Activated T-helper 1 cell treated with anti-CD3 and anti-CD28 coated beads, Interleukin-12 subunit alpha, Interleukin-12 subunit beta, Interleukin-2, Interleukin-4 antibody, amounts not matched to agents 30 ng/mL and 10 ng/mL and 1 ng/mL, durations not matched to agents 14 hours and 24 hours and 36 hours (primary cell): ENCODE measurements around the gene SAP30BP. TPM values are rescaled to one million over a fixed set of nuclear protein-coding genes. Genes with fewer than 3 reads are reported as not detected.
A peak's percentile ranks its signal among the peaks of the same experiment; 100 is the strongest.

Experiments
- DNase-seq: peaks from one replicate; pipeline ENCODE4 v3.0.0; 2021; ENCODE audit warnings: low spot score
- H3K27ac Mint-ChIP-seq: one replicate; pipeline ENCODE4 v1.8.0; 2021; ENCODE audit warnings: mild to moderate bottlenecking, mixed read lengths
- H3K27me3 Mint-ChIP-seq: one replicate; pipeline ENCODE4 v1.8.0; 2022; ENCODE audit warnings: mild to moderate bottlenecking, moderate library complexity, mixed read lengths; ENCODE audit not compliant: insufficient read depth
- H3K36me3 Mint-ChIP-seq: one replicate; pipeline ENCODE4 v1.8.0; 2021; ENCODE audit warnings: low read depth, mixed read lengths
- H3K4me1 Mint-ChIP-seq: one replicate; pipeline ENCODE4 v1.8.0; 2021; ENCODE audit warnings: low read depth, mixed read lengths
- H3K4me3 Mint-ChIP-seq: one replicate; pipeline ENCODE4 v1.8.0; 2021; ENCODE audit warnings: mild to moderate bottlenecking, moderate library complexity, mixed read lengths
- H3K9me3 Mint-ChIP-seq: one replicate; pipeline ENCODE4 v1.8.0; 2021; ENCODE audit warnings: mixed read lengths
- intact Hi-C: fragments of 100-400 bp; cut with micrococcal nuclease; formaldehyde crosslinking; loops from one replicate; pipeline ENCODE4 v1.15.1; 2024
- total RNA-seq: library from RNA; stranded (reverse); gene quantifications from 2 replicates; pipeline ENCODE4 v1.2.3, GENCODE V29; 2022

The SAP30BP gene
- total RNA-seq, 1 donor from 2014 or later, result 113 TPM

DNA sequence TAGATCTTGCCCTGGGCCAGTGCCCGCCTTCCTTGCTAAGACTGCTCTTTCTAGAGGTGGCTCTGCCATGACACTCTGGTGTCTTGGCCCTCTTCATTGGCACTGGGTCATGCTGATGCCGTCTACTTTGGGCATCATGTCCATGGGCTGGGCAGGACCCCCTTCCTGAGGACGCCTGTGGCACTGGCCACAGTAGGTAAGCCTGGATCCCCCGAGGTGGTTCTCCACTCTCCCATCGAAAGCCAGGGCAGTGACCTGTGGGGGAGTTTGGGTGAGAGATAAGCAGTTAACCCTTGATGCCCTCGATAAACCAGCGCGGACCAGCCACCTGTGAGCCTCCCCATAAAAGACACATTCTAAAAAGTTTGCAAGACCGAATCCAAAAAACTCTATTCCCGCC is 34.1 kb downstream of the SAP30BP start:
- Mint-ChIP-seq H3K9me3 (no peaks in the 10 kb centered on the region), H3K4me3 (no peak overlapping the region), H3K27ac (no peak overlapping the region), H3K36me3 (peaks cover 31% of the 10 kb centered on the region), H3K27me3 (no peaks in the 10 kb centered on the region), H3K4me1 (no peaks in the 10 kb centered on the region)
- DNase-seq, result no peak
- intact Hi-C loops, result no loop called here

DNA sequence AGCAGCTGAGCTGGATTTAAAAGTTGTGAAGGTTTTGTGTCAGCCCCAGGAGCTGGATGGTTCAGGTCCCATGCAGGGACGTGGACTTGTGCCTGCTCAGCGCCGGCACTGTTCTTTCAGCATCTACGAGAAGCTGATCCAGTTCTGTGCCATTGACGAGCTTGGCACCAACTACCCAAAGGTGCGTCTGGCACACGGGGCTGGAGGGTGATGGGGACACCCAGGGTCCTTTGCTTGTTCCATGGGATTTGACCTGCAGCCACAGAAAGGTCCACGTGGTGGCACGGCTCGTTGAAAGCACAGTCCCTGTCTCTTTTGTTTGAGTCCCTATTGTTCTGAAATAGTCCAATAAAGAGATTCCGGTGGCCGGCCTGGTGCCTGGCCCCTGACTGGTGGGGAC is 36.1 kb downstream of the SAP30BP start:
- no peak for DNase-seq
- intact Hi-C loops, result no loop called here
- H3K4me1 Mint-ChIP-seq, result no peaks in the 10 kb centered on the region
- no peak overlapping the region for H3K27ac Mint-ChIP-seq
- no peak overlapping the region for H3K4me3 Mint-ChIP-seq
- no peaks in the 10 kb centered on the region for H3K27me3 Mint-ChIP-seq
- H3K9me3 Mint-ChIP-seq, result no peaks in the 10 kb centered on the region
- peaks cover 35% of the 10 kb centered on the region for H3K36me3 Mint-ChIP-seq

- intact Hi-C loops, result no loop called here
- H3K4me1 Mint-ChIP-seq, result no peaks in the 10 kb centered on the region
- H3K4me3 Mint-ChIP-seq, result no peak overlapping the region
Observed at GRCh38 chr17:75703591-75703990, 36.5 kb downstream of the SAP30BP start.

DNA sequence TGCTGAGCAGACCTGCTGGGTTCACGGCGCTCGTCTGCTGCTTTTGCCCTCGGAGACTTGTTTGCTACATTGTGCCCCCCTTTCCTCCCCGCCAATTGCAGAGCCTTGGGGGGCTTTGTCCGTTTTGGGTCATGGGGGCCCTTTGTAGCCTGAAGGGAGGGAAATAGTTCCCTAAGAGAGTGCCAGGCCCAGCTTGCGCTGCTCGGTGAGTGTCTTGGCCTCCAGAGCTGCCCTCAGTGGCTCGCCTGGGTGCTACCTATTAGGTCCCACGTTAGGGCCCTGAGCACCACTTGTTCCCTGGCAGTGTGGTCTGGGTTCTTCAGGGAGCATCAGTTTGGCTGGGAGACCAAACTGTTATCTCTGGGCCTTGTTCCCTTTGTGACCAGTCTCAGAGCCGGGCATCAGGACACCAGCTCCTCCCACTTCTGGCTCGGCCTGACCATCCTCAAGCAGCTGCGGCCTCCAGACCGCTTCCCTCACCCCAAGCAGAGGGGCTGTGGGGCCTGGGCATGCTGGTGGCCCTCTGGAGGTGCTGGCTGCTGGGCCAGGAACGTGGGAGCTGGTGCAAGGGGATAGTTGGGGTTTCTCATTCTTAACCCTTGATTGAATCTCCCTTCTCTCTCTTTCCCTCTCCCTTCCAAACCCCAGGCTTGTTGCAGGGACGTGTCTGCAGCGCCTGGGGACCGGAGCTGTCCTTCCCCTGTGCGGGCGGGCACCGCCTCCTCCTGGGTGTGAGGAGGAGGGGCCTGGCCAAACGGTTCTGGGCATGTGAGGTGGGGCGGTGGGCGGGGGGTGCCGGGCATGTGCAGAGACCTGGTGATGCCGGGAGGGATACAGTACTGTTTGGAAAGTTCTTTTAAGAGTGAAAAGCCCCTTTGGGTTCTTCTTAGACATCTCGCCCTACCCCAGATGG is 38.1 kb downstream of the SAP30BP start:
- H3K9me3 Mint-ChIP-seq, result no peaks in the 10 kb centered on the region
- no peaks in the 10 kb centered on the region for H3K27me3 Mint-ChIP-seq
- H3K4me1 Mint-ChIP-seq, result no peaks in the 10 kb centered on the region
- no peak for DNase-seq
- H3K36me3 Mint-ChIP-seq, result peaks cover 35% of the 10 kb centered on the region
- intact Hi-C loops, result no loop called here
- H3K27ac Mint-ChIP-seq, result no peak overlapping the region
- H3K4me3 Mint-ChIP-seq, result no peak overlapping the region

More at GRCh38 chr17:75703591-75703990, 36.5 kb downstream of the SAP30BP start:
- no peaks in the 10 kb centered on the region for H3K27me3 Mint-ChIP-seq
- H3K36me3 Mint-ChIP-seq, result peaks cover 37% of the 10 kb centered on the region
- H3K27ac Mint-ChIP-seq, result no peak overlapping the region
- H3K9me3 Mint-ChIP-seq, result no peaks in the 10 kb centered on the region
- DNase-seq, result no peak

GRCh38 chr17:75706042-75706728 is 39.0 kb downstream of the SAP30BP start:
- intact Hi-C loops, result no loop called here
- no peak for DNase-seq

GRCh38 chr17:75707079-75707571 is 40.0 kb downstream of the SAP30BP start:
- Mint-ChIP-seq H3K4me1 (no peaks in the 10 kb centered on the region), H3K36me3 (peaks cover 25% of the 10 kb centered on the region), H3K9me3 (no peaks in the 10 kb centered on the region), H3K27me3 (no peaks in the 10 kb centered on the region), H3K27ac (no peak overlapping the region), H3K4me3 (no peak overlapping the region)
- DNase-seq, result no peak
- intact Hi-C loops, result no loop called here

More at GRCh38 chr17:75706042-75706728, 39.0 kb downstream of the SAP30BP start:
- H3K27ac Mint-ChIP-seq, result no peak overlapping the region
- no peaks in the 10 kb centered on the region for H3K27me3 Mint-ChIP-seq
- H3K4me3 Mint-ChIP-seq, result no peak overlapping the region
- no peaks in the 10 kb centered on the region for H3K9me3 Mint-ChIP-seq
- no peaks in the 10 kb centered on the region for H3K4me1 Mint-ChIP-seq
- peaks cover 28% of the 10 kb centered on the region for H3K36me3 Mint-ChIP-seq

DNA sequence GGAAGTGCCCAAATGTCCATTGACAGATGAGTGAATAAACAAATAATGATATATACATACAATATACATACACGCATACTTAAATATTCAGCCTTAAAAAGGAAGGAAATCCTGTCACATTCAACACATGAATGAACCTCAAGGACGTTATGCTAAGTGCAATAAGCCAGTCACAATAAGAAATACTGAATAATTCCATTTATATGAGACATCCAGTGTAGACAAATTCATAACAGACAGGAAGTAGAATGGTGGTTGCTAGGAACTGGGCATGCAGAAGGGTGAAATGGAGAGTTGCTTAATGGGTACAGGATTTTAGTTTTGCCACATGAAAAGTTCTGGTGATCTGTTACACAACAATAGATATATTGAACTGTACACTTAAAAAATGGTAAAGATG is 45.3 kb downstream of the SAP30BP start:
- H3K27me3 Mint-ChIP-seq, result peaks cover 3% of the 10 kb centered on the region
- H3K9me3 Mint-ChIP-seq, result no peaks in the 10 kb centered on the region
- DNase-seq, result no peak
- H3K4me1 Mint-ChIP-seq, result no peaks in the 10 kb centered on the region
- intact Hi-C loops, result no loop called here
- H3K36me3 Mint-ChIP-seq, result peaks cover 7% of the 10 kb centered on the region
- no peak overlapping the region for H3K4me3 Mint-ChIP-seq
- H3K27ac Mint-ChIP-seq, result no peak overlapping the region

DNA sequence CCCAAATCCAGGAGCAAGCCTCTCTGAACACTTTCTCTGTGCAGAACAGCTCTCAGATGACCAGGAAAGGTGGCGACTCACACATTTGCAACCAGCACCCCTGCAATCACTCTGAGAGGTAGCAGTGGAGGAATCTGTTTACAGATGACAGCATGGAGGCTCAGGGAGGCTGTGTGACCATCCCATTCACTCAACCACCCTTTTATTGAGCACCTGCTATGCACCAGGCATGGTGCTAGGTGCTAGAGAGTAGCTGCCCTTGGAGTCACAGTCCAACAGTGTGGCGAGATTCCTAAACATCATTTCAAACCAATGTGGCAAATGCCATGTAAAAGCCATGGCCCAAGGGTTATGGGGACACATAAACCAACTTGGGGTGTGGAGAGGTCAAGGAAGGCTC is 52.6 kb downstream of the SAP30BP start:
- H3K9me3 Mint-ChIP-seq, result no peaks in the 10 kb centered on the region
- no peaks in the 10 kb centered on the region for H3K36me3 Mint-ChIP-seq
- intact Hi-C loops, result no loop called here
- H3K27me3 Mint-ChIP-seq, result peaks cover 15% of the 10 kb centered on the region
- peaks cover 5% of the 10 kb centered on the region for H3K4me1 Mint-ChIP-seq
- peak overlapping the region; percentile 81 for H3K4me3 Mint-ChIP-seq
- no peak for DNase-seq
- no peak overlapping the region for H3K27ac Mint-ChIP-seq

DNA sequence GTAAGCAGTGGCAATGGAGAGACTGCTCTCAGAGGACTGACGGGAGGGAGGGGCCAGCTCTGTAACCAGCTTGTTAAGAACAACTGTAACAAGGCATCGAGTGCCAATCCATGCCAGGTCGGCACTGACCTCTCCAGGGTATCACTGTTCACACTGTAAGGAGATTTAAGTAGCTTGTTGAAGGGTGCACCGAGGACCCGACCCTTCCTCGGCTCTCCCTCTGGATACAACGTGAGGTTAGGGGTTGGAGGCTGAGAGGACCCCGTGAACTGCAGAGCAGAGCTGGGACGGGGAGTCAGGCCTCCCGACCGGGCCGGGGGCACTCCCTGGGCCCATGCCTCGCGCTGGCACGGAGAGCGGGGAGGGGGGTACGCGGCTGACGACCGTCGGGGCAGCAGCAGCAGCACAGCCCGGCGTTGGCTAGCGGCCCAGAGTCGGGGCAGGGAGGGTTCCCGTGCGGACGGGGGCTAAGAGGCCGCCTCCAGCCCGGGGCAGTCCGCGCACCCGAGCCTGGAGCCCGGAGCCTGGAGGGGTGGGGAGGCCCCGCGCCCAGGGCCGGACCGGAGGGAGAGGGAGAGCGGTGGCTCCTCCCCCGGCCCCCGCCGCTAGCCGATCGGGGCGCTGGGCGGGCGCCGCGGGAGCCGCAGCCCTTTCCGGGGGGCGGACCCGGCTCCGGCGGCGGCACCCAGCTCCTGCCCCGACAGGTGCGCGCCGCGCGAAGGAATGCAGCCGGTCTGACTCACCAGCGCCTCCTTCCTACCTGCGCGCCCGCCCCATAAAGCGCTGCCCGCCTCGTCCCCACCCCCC is 53.7 kb downstream of the SAP30BP start, which contains the start of gene ITGB4:
ITGB4 (plus strand) TSS at position 804 of the 807 bp plus-strand sequence. CDS start 3,245 bp downstream, outside the sequence.
- H3K4me1 Mint-ChIP-seq, result peaks cover 5% of the 10 kb centered on the region
- peaks cover 18% of the 10 kb centered on the region for H3K27me3 Mint-ChIP-seq
- intact Hi-C loops, result no loop called here
- no peaks in the 10 kb centered on the region for H3K9me3 Mint-ChIP-seq
- no peaks in the 10 kb centered on the region for H3K36me3 Mint-ChIP-seq
- peak; percentile 64 for DNase-seq
- H3K4me3 Mint-ChIP-seq, result peak within 1 kb of the TSS; percentile 81
- H3K27ac Mint-ChIP-seq, result no peak within 1 kb of the TSS

GRCh38 chr17:75721463-75722011 is 54.4 kb downstream of the SAP30BP start:
- H3K4me1 Mint-ChIP-seq, result peaks cover 5% of the 10 kb centered on the region
- no peaks in the 10 kb centered on the region for H3K36me3 Mint-ChIP-seq
- H3K27ac Mint-ChIP-seq, result no peak overlapping the region
- no peak for DNase-seq
- intact Hi-C loops, result no loop called here
- no peaks in the 10 kb centered on the region for H3K9me3 Mint-ChIP-seq
- peaks cover 18% of the 10 kb centered on the region for H3K27me3 Mint-ChIP-seq
- peak overlapping the region; percentile 42 for H3K4me3 Mint-ChIP-seq

GRCh38 chr17:75722076-75722475 is 54.9 kb downstream of the SAP30BP start:
- DNase-seq, result no peak
- intact Hi-C loops, result no loop called here
- Mint-ChIP-seq H3K27ac (no peak overlapping the region), H3K36me3 (no peaks in the 10 kb centered on the region), H3K4me3 (peak overlapping the region; percentile 42), H3K27me3 (peaks cover 18% of the 10 kb centered on the region), H3K9me3 (no peaks in the 10 kb centered on the region), H3K4me1 (peaks cover 5% of the 10 kb centered on the region)

- Mint-ChIP-seq H3K27ac (no peak overlapping the region), H3K9me3 (no peaks in the 10 kb centered on the region), H3K4me3 (no peak overlapping the region), H3K27me3 (peaks cover 18% of the 10 kb centered on the region), H3K4me1 (peaks cover 5% of the 10 kb centered on the region), H3K36me3 (no peaks in the 10 kb centered on the region)
- no peak for DNase-seq
- intact Hi-C loops, result no loop called here
Observed at GRCh38 chr17:75722542-75723095, 55.5 kb downstream of the SAP30BP start.
